Measurements from ENCODE around the gene UBAP2L.
A peak's percentile ranks its signal among the peaks of the same experiment; 100 is the strongest.

The UBAP2L gene

GRCh38 chr1:154179946-154180687 is 40.6 kb upstream of the UBAP2L start:
- peak overlapping the region; percentile 45; the same call in 1 of the 2 replicates for H3K27ac ChIP-seq
- H3K9ac ChIP-seq (ENCODE audit: insufficient read length), result peak overlapping the region; percentile 7
- H3K4me3 ChIP-seq, result peak overlapping the region; percentile 28
- H3K36me3 ChIP-seq (ENCODE audit: insufficient read depth, low read length), result peaks cover 20% of the 10 kb centered on the region
- TF ChIP-seq FOXP2 (optimal IDR thresholded peaks at IDR 0.05; ENCODE audit: control extremely low read depth, extremely low read length, insufficient read depth) (no peak), EZH2 (IDR thresholded peaks at IDR 0.05) (no peak)
- no peaks in the 10 kb centered on the region for H3K9me3 ChIP-seq (ENCODE audit: low read depth, low read length)
- no peak for DNase-seq (ENCODE audit: low read depth, low spot score)

DNA sequence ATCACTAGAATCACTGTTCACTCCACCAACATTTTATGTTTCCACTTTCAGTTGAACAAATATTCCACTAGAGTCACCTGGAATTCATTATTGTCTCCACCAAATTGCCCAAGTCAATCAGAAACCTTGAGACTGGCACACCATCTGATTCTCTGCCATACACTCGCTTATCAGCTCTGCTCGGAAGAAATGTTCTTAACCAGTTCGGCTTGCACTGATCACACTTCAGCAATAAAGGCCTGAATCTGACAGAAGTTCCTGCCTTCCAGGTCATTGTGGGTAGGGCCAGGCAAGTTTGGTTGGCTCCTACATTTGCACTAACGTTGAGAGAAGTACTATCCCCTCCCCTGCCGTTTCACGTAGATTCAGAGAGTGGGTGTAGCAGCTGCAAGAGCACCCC is 38.8 kb upstream of the UBAP2L start:
- Histone ChIP-seq H3K4me3 (peak overlapping the region; percentile 92), H3K9ac (ENCODE audit: insufficient read length) (peak overlapping the region; percentile 91), H3K9me3 (ENCODE audit: low read depth, low read length) (no peaks in the 10 kb centered on the region), H3K36me3 (ENCODE audit: insufficient read depth, low read length) (0 out of 2 replicates have a peak, but pooled peaks cover 10% of the 10 kb centered on the region), H3K27ac (peak overlapping the region; percentile 72; the same call in 1 of the 2 replicates)
- no peak for DNase-seq (ENCODE audit: low read depth, low spot score)
- TF ChIP-seq FOXP2 (optimal IDR thresholded peaks at IDR 0.05; ENCODE audit: control extremely low read depth, extremely low read length, insufficient read depth) (no peak), EZH2 (IDR thresholded peaks at IDR 0.05) (no peak), POLR2AphosphoS5 (IDR thresholded peaks at IDR 0.05; ENCODE audit: borderline replicate concordance, low read depth, low read length) (no peak)

DNA sequence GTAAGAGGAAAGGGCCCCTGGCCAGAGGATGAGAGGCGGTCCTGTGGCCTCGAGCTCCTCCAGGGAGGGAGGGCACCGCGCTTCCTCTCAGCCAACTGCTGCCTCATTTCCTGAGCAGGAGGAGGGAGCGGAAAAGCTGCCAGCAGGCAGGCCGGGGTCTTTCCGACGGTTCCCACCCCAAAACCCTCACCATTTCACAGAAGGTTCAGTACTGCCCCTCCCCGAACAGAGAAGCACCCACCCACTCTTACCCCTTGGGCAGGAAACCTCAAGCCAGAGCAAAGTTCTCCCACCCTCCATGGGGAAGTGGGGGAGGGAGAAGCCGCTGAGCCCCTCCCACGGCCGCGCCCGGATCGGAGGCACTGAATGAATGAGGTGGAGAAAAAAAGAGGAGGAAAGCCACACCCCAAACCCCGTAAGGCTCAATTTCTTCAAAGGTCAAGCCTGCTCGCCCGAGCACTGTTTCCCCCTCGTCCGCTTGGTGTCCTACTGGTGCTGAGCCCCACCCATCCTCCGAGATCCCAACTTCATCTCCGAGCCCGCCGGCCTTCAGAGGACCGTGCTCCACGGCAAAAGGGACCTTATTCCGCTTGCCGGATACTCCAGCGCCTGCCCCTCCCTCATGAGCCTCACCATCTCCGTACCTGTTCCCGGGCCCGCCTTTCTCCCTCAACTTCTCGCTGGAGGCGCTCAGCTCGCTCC is 38.3 kb upstream of the UBAP2L start:
- Histone ChIP-seq H3K4me3 (peak overlapping the region; percentile 92), H3K9ac (ENCODE audit: insufficient read length) (peak overlapping the region; percentile 91), H3K9me3 (ENCODE audit: low read depth, low read length) (no peaks in the 10 kb centered on the region), H3K36me3 (ENCODE audit: insufficient read depth, low read length) (0 out of 2 replicates have a peak, but pooled peaks cover 10% of the 10 kb centered on the region), H3K27ac (peak overlapping the region; percentile 72; the same call in 1 of the 2 replicates)
- TF ChIP-seq FOXP2 (optimal IDR thresholded peaks at IDR 0.05; ENCODE audit: control extremely low read depth, extremely low read length, insufficient read depth) (no peak), POLR2AphosphoS5 (IDR thresholded peaks at IDR 0.05; ENCODE audit: borderline replicate concordance, low read depth, low read length) (no peak), EZH2 (IDR thresholded peaks at IDR 0.05) (no peak)
- DNase-seq (ENCODE audit: low read depth, low spot score), result no peak

DNA sequence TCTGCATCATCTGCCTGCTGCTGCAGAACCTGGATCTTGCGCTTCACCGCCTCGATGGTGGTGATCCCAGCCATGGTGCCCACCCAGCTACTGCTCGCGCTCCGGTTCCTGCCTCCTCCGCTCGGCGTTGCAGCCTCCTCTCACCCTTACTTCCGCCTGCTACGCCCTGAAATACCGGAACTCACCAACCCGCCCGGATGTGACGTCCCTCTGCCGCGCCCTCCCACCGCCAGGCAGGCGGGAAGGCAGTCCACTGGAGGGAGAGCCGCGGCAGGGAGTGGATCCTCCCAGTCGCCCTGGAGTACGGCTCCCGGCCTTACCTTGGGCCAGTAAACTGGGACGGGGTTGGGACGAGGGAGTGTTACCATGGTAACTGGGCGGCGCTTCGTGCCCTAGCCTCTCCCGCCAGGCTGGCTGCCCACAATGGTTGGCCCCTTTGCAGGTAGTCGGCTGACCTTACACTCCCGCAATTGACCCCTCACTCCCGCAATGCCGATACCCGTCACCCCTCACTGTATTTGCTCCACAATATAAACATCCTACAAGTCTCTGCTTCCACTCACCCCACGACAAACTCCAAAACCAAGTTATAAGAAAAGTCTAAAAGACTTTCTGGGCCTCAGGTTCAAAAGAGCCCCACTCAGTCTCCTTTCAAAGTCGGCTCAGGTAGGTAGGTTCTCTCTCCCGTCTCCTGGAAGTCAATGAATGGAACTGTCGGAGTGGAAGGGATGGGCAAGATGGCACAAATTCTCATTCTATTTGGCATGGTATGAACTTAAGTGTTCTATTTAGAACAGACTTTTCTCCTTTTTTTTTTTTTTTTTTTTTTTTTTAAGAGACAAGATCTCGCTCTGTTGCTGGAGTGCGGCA is 37.5 kb upstream of the UBAP2L start:
- Histone ChIP-seq H3K9ac (ENCODE audit: insufficient read length) (peak overlapping the region; percentile 91), H3K9me3 (ENCODE audit: low read depth, low read length) (no peaks in the 10 kb centered on the region), H3K36me3 (ENCODE audit: insufficient read depth, low read length) (0 out of 2 replicates have a peak, but pooled peaks cover 10% of the 10 kb centered on the region), H3K27ac (peak overlapping the region; percentile 83), H3K4me3 (peak overlapping the region; percentile 92)
- DNase-seq (ENCODE audit: low read depth, low spot score), result no peak
- TF ChIP-seq POLR2AphosphoS5 (IDR thresholded peaks at IDR 0.05; ENCODE audit: borderline replicate concordance, low read depth, low read length) (peak; percentile 95), FOXP2 (optimal IDR thresholded peaks at IDR 0.05; ENCODE audit: control extremely low read depth, extremely low read length, insufficient read depth) (peak; percentile 50), EZH2 (IDR thresholded peaks at IDR 0.05) (no peak)

- TF ChIP-seq EZH2 (IDR thresholded peaks at IDR 0.05) (no peak), POLR2AphosphoS5 (IDR thresholded peaks at IDR 0.05; ENCODE audit: borderline replicate concordance, low read depth, low read length) (no peak), FOXP2 (optimal IDR thresholded peaks at IDR 0.05; ENCODE audit: control extremely low read depth, extremely low read length, insufficient read depth) (no peak)
- Histone ChIP-seq H3K4me3 (no peak overlapping the region), H3K27ac (no peak overlapping the region), H3K9me3 (ENCODE audit: low read depth, low read length) (no peaks in the 10 kb centered on the region), H3K36me3 (ENCODE audit: insufficient read depth, low read length) (no peaks in the 10 kb centered on the region), H3K9ac (ENCODE audit: insufficient read length) (no peak overlapping the region)
- no peak for DNase-seq (ENCODE audit: low read depth, low spot score)
These were observed 34.6 kb upstream of the UBAP2L start for GRCh38 chr1:154186177-154186576.

DNA sequence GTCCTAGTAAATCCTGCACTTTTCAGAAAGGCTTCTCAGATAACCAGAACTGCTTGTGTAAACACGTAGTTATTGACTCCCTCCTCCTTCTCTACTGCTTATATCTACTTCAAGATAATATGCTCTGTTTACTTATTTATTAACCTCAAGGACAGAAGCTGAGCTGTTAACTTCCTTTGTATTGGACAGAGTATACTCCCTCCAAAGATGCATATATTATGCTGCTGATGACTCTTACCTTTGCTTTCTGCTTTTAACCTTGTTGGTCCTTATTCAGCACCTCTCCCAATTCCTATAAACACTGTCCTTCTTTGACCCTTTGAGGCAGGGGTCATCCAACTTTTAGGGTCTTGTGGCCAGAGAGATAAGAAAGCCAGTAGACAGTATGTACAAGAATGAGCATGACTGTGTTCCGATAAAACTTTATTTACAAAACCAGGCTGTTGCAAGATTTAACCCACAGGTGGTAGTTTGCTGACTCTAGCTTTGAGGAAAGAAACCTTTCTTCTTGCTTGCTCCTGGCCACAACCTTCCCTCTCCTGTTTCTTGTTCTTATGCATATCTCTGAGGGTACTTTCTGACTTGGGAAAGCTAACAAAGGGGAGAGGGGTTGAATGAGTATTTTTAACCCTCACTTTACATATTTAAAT is 33.8 kb upstream of the UBAP2L start:
- no peaks in the 10 kb centered on the region for H3K36me3 ChIP-seq (ENCODE audit: insufficient read depth, low read length)
- no peak overlapping the region for H3K4me3 ChIP-seq
- H3K9me3 ChIP-seq (ENCODE audit: low read depth, low read length), result no peaks in the 10 kb centered on the region
- H3K27ac ChIP-seq, result no peak overlapping the region
- H3K9ac ChIP-seq (ENCODE audit: insufficient read length), result no peak overlapping the region
- DNase-seq (ENCODE audit: low read depth, low spot score), result no peak
- TF ChIP-seq FOXP2 (optimal IDR thresholded peaks at IDR 0.05; ENCODE audit: control extremely low read depth, extremely low read length, insufficient read depth) (no peak), POLR2AphosphoS5 (IDR thresholded peaks at IDR 0.05; ENCODE audit: borderline replicate concordance, low read depth, low read length) (no peak), EZH2 (IDR thresholded peaks at IDR 0.05) (no peak)

DNA sequence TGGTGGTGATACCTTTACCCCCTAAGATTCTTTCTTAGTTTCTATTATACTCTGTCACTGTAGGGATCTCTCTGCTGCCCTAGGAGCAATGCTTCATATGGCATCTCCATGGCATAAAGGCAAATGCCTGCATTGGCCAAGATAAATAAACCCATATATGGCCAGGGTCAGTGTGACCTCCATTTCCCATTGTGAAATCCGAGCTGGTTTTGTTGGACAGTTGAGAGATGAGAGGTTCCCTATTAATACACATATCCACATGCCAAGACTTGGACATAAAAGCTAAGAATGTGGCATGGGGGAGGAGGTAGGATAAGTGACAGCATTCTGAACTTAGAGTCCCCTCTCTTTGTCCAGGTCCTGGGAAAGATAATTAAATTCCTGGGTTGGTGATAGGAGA is 30.2 kb upstream of the UBAP2L start:
- H3K27ac ChIP-seq, result no peak overlapping the region
- H3K9ac ChIP-seq (ENCODE audit: insufficient read length), result no peak overlapping the region
- no peaks in the 10 kb centered on the region for H3K36me3 ChIP-seq (ENCODE audit: insufficient read depth, low read length)
- no peak for DNase-seq (ENCODE audit: low read depth, low spot score)
- no peak overlapping the region for H3K4me3 ChIP-seq
- no peaks in the 10 kb centered on the region for H3K9me3 ChIP-seq (ENCODE audit: low read depth, low read length)
- TF ChIP-seq POLR2AphosphoS5 (IDR thresholded peaks at IDR 0.05; ENCODE audit: borderline replicate concordance, low read depth, low read length) (no peak), EZH2 (IDR thresholded peaks at IDR 0.05) (no peak), FOXP2 (optimal IDR thresholded peaks at IDR 0.05; ENCODE audit: control extremely low read depth, extremely low read length, insufficient read depth) (no peak)
